GM12873 (cell line): ENCODE data around the gene GRK3.

Source experiments
- CTCF ChIP-seq: IDR thresholded peaks from 2 replicates; pipeline ENCODE4 v1.5.1; 2012; ENCODE audit warnings: low read depth, mild to moderate bottlenecking, moderate library complexity, low read length, control low read depth; ENCODE audit not compliant: insufficient read depth; ENCODE audit errors: missing control alignments

Gene GRK3

GRCh38 chr22:25548866-25549464 lies 15.5 kb upstream of the GRK3 start:
- TF ChIP-seq CTCF = no peak

- no peak for TF ChIP-seq CTCF
Measured at GRCh38 chr22:25551396-25551795, 13.1 kb upstream of the GRK3 start.

- TF ChIP-seq CTCF = no peak
Measured at GRCh38 chr22:25553131-25553530, 11.3 kb upstream of the GRK3 start.

GRCh38 chr22:25554238-25554671 lies 10.2 kb upstream of the GRK3 start:
- no peak for TF ChIP-seq CTCF

- TF ChIP-seq CTCF = no peak
Measured at GRCh38 chr22:25554689-25555088, 9.8 kb upstream of the GRK3 start.

DNA sequence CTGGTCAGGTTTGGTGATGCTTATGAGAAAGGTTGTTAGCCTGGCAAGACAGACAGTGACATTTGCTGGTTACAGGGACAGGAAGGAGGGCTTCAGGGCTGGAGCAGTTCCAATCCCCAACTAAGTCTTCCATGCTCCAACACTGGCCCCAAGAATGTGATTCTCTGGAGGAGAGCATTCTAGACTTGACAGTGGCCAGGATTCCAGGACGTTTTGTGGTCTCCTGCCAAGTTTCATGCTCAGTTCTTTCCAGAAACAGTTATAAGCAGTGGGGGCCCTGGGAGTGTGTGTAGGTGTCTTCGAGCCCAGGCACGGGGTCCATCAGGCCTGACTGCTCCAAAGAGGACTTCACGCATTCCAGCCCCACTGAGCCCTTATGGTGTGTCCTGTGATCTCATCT lies 8.9 kb upstream of the GRK3 start:
- TF ChIP-seq CTCF = no peak

DNA sequence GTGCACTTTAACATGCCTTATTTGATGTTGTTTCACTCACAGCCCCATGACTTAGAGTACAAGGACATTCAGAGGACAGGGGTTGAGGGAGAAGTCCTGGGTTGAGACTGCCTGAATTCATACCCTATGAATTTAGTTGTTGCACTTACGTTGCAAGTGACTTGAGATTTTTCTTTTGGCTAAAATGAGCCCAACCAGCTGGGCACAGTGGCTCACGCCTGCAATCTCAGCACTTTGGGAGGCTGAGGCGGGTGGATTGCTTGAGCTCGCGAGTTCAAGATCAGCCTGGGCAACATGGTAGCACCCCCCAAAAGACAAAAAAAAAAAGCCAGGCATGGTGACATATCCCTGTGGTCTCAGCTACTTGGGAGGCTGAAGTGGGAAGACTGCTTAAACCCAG lies 7.3 kb upstream of the GRK3 start:
- no peak for TF ChIP-seq CTCF
